GM21515 (cell line): ENCODE measurements around the gene VSX2.

Source experiments
- ATAC-seq: cut with Tn5 transposase; IDR thresholded peaks from one replicate; pipeline ENCODE4 v1.9.1; 2021; ENCODE audit not compliant: unreplicated experiment

Gene VSX2

GRCh38 chr14:74220991-74221390 lies 18.3 kb upstream of the VSX2 start:
- no peak for ATAC-seq

GRCh38 chr14:74221741-74222140 lies 17.5 kb upstream of the VSX2 start:
- no peak for ATAC-seq

GRCh38 chr14:74223016-74223415 lies 16.2 kb upstream of the VSX2 start:
- no peak for ATAC-seq

- ATAC-seq = no peak
Observed at GRCh38 chr14:74231784-74232183, 7.5 kb upstream of the VSX2 start.

- no peak for ATAC-seq
Observed at GRCh38 chr14:74235017-74235416, 4.2 kb upstream of the VSX2 start.

- ATAC-seq = no peak
Observed at GRCh38 chr14:74237441-74237840, 1.8 kb upstream of the VSX2 start.

GRCh38 chr14:74239848-74240793 lies 872 bp downstream of the VSX2 start:
- ATAC-seq = no peak

- no peak for ATAC-seq
Observed at GRCh38 chr14:74240794-74241651, 1.8 kb downstream of the VSX2 start.

GRCh38 chr14:74241652-74242017 lies 2.4 kb downstream of the VSX2 start:
- no peak for ATAC-seq

- no peak for ATAC-seq
Observed at GRCh38 chr14:74242021-74242779, 3.0 kb downstream of the VSX2 start.

GRCh38 chr14:74242780-74243042 lies 3.5 kb downstream of the VSX2 start:
- ATAC-seq = no peak

GRCh38 chr14:74243051-74243450 lies 3.8 kb downstream of the VSX2 start:
- ATAC-seq = no peak

- no peak for ATAC-seq
Observed at GRCh38 chr14:74244115-74244514, 4.9 kb downstream of the VSX2 start.

GRCh38 chr14:74245292-74245691 lies 6.0 kb downstream of the VSX2 start:
- no peak for ATAC-seq

GRCh38 chr14:74246542-74246941 lies 7.3 kb downstream of the VSX2 start:
- no peak for ATAC-seq

GRCh38 chr14:74248017-74248416 lies 8.8 kb downstream of the VSX2 start:
- ATAC-seq = no peak

GRCh38 chr14:74249433-74250375 lies 10.5 kb downstream of the VSX2 start:
- ATAC-seq = no peak

GRCh38 chr14:74255281-74255680 lies 16.0 kb downstream of the VSX2 start:
- ATAC-seq = no peak

GRCh38 chr14:74257078-74257940 lies 18.1 kb downstream of the VSX2 start:
- peak; percentile 69 for ATAC-seq
